Stimulated activated naive B cell treated with anti-CD40 and anti-IgM and Interleukin-4, amounts not matched to agents 10 μg/mL and 1 μg/mL and 100 μg/mL, for 72 hours (primary cell): Measurements from ENCODE around the gene PLEKHG2.

Experiments used
- ATAC-seq, 2 donors: fragments of 150-1000 bp; cut with Tn5 transposase; replicated peaks; 2 replicates each; pipeline ENCODE4 v1.10.0; 2021; ENCODE audit warnings: moderate library complexity in 1 of 2
- DNase-seq: peaks from one replicate; pipeline ENCODE4 v3.0.0; 2021
- H3K27ac Mint-ChIP-seq: one replicate; pipeline ENCODE4 v1.8.0; 2022; ENCODE audit warnings: mild to moderate bottlenecking, mixed read lengths
- H3K27me3 Mint-ChIP-seq, 2 donors: one replicate each; pipeline ENCODE4 v1.8.0; 2022; ENCODE audit warnings: mixed read lengths in 2 of 2
- H3K36me3 Mint-ChIP-seq, 2 donors: one replicate each; pipeline ENCODE4 v1.8.0; 2022; ENCODE audit warnings: mixed read lengths in 2 of 2, mild to moderate bottlenecking in 1 of 2
- H3K4me1 Mint-ChIP-seq, 2 donors: one replicate each; pipeline ENCODE4 v1.8.0; 2022; ENCODE audit warnings: mixed read lengths in 2 of 2, mild to moderate bottlenecking in 1 of 2
- H3K4me3 Mint-ChIP-seq, 2 donors: one replicate each; pipeline ENCODE4 v1.8.0; 2022; ENCODE audit warnings: mild to moderate bottlenecking in 2 of 2, mixed read lengths in 2 of 2, moderate library complexity in 1 of 2
- H3K9me3 Mint-ChIP-seq, 2 donors: one replicate each; pipeline ENCODE4 v1.8.0; 2022; ENCODE audit warnings: mixed read lengths in 2 of 2, mild to moderate bottlenecking in 1 of 2

Gene PLEKHG2

GRCh38 chr19:39406656-39407409 lies 5.6 kb upstream of the PLEKHG2 start, which contains the start of gene ZFP36:
TSS of gene ZFP36 (plus strand) at chr19:39406847. CDS start at chr19:39406905, 58 bp downstream.
- Mint-ChIP-seq H3K27ac (peak within 1 kb of the TSS; percentile 100), H3K27me3 (no peaks in the 10 kb centered on the region), H3K9me3 (no peaks in the 10 kb centered on the region), H3K4me3 (peak within 1 kb of the TSS; percentile 85 to 88), H3K36me3 (peaks cover 28 to 33% of the 10 kb centered on the region in 2 donors), H3K4me1 (peaks cover 51 to 86% of the 10 kb centered on the region in 2 donors)
- DNase-seq (peak; percentile 78), ATAC-seq (peak; percentile 30 to 34)

GRCh38 chr19:39407410-39407659 lies 5.1 kb upstream of the PLEKHG2 start:
- H3K27ac Mint-ChIP-seq = peak overlapping the region; percentile 99
- peak overlapping the region; percentile 85 to 88 for H3K4me3 Mint-ChIP-seq
- H3K4me1 Mint-ChIP-seq = peaks cover 49 to 86% of the 10 kb centered on the region in 2 donors
- no peaks in the 10 kb centered on the region for H3K9me3 Mint-ChIP-seq
- peaks cover 30 to 38% of the 10 kb centered on the region in 2 donors for H3K36me3 Mint-ChIP-seq
- DNase-seq = no peak
- no peak for ATAC-seq
- H3K27me3 Mint-ChIP-seq = peaks cover 0 to 4% of the 10 kb centered on the region in 2 donors

DNA sequence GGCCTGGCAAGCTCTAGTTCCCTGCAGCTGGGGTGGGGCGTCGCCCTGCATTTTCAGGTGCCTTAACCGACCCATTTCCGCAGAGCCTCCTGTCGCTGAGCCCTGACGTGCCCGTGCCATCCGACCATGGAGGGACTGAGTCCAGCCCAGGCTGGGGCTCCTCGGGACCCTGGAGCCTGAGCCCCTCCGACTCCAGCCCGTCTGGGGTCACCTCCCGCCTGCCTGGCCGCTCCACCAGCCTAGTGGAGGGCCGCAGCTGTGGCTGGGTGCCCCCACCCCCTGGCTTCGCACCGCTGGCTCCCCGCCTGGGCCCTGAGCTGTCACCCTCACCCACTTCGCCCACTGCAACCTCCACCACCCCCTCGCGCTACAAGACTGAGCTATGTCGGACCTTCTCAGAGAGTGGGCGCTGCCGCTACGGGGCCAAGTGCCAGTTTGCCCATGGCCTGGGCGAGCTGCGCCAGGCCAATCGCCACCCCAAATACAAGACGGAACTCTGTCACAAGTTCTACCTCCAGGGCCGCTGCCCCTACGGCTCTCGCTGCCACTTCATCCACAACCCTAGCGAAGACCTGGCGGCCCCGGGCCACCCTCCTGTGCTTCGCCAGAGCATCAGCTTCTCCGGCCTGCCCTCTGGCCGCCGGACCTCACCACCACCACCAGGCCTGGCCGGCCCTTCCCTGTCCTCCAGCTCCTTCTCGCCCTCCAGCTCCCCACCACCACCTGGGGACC lies 4.6 kb upstream of the PLEKHG2 start:
- DNase-seq = no peak
- Mint-ChIP-seq H3K9me3 (no peaks in the 10 kb centered on the region), H3K4me1 (peaks cover 44 to 82% of the 10 kb centered on the region in 2 donors), H3K36me3 (peaks cover 30 to 38% of the 10 kb centered on the region in 2 donors), H3K4me3 (peak overlapping the region; percentile 85 to 88), H3K27me3 (peaks cover 0 to 4% of the 10 kb centered on the region in 2 donors), H3K27ac (peak overlapping the region; percentile 99)
- no peak for ATAC-seq

DNA sequence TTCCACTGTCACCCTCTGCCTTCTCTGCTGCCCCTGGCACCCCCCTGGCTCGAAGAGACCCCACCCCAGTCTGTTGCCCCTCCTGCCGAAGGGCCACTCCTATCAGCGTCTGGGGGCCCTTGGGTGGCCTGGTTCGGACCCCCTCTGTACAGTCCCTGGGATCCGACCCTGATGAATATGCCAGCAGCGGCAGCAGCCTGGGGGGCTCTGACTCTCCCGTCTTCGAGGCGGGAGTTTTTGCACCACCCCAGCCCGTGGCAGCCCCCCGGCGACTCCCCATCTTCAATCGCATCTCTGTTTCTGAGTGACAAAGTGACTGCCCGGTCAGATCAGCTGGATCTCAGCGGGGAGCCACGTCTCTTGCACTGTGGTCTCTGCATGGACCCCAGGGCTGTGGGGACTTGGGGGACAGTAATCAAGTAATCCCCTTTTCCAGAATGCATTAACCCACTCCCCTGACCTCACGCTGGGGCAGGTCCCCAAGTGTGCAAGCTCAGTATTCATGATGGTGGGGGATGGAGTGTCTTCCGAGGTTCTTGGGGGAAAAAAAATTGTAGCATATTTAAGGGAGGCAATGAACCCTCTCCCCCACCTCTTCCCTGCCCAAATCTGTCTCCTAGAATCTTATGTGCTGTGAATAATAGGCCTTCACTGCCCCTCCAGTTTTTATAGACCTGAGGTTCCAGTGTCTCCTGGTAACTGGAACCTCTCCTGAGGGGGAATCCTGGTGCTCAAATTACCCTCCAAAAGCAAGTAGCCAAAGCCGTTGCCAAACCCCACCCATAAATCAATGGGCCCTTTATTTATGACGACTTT lies 3.9 kb upstream of the PLEKHG2 start:
- Mint-ChIP-seq H3K4me1 (peaks cover 43 to 77% of the 10 kb centered on the region in 2 donors), H3K36me3 (peaks cover 31 to 39% of the 10 kb centered on the region in 2 donors), H3K9me3 (no peaks in the 10 kb centered on the region), H3K27ac (peak overlapping the region; percentile 99), H3K4me3 (peak overlapping the region; percentile 85 to 88), H3K27me3 (peaks cover 0 to 4% of the 10 kb centered on the region in 2 donors)
- DNase-seq = no peak
- ATAC-seq = no peak

GRCh38 chr19:39409208-39410016 lies 3.1 kb upstream of the PLEKHG2 start:
- DNase-seq (peak; percentile 67), ATAC-seq (peak; percentile 2 to 8)
- Mint-ChIP-seq H3K27me3 (peaks cover 0 to 4% of the 10 kb centered on the region in 2 donors), H3K4me3 (peak overlapping the region; percentile 96 to 97), H3K27ac (peak overlapping the region; percentile 99), H3K36me3 (peaks cover 38 to 47% of the 10 kb centered on the region in 2 donors), H3K4me1 (peaks cover 45 to 77% of the 10 kb centered on the region in 2 donors), H3K9me3 (no peaks in the 10 kb centered on the region)

GRCh38 chr19:39410017-39410830 lies 2.2 kb upstream of the PLEKHG2 start:
- H3K27ac Mint-ChIP-seq = peak overlapping the region; percentile 99
- no peaks in the 10 kb centered on the region for H3K9me3 Mint-ChIP-seq
- H3K36me3 Mint-ChIP-seq = peaks cover 40 to 55% of the 10 kb centered on the region in 2 donors
- H3K4me3 Mint-ChIP-seq = peak overlapping the region; percentile 96 to 97
- peak; percentile 78 for DNase-seq
- H3K4me1 Mint-ChIP-seq = peaks cover 49 to 77% of the 10 kb centered on the region in 2 donors
- H3K27me3 Mint-ChIP-seq = peaks cover 0 to 4% of the 10 kb centered on the region in 2 donors
- peak; percentile 41 to 44 for ATAC-seq

DNA sequence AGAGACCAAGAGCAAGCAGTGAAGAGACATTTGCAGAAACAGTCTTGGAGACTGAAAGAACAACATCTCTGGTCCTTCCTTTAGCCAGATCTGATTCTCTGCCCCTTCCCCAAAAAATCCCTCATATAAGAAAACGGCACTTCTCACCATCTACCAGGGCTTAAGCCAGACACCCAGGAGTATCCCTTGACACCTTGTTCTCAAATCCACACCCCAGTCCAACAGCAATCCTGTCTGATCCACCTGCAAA lies 1.7 kb upstream of the PLEKHG2 start:
- H3K4me1 Mint-ChIP-seq = peaks cover 49 to 74% of the 10 kb centered on the region in 2 donors
- no peak for DNase-seq
- peaks cover 0 to 4% of the 10 kb centered on the region in 2 donors for H3K27me3 Mint-ChIP-seq
- H3K27ac Mint-ChIP-seq = peak overlapping the region; percentile 99
- no peak for ATAC-seq
- no peaks in the 10 kb centered on the region for H3K9me3 Mint-ChIP-seq
- peak overlapping the region; percentile 96 to 97 for H3K4me3 Mint-ChIP-seq
- peaks cover 40 to 59% of the 10 kb centered on the region in 2 donors for H3K36me3 Mint-ChIP-seq

- Mint-ChIP-seq H3K27ac (peak overlapping the region; percentile 99), H3K36me3 (peaks cover 40 to 59% of the 10 kb centered on the region in 2 donors), H3K9me3 (no peaks in the 10 kb centered on the region), H3K27me3 (peaks cover 0 to 4% of the 10 kb centered on the region in 2 donors), H3K4me1 (peaks cover 47 to 69% of the 10 kb centered on the region in 2 donors), H3K4me3 (peak overlapping the region; percentile 96 to 97)
- no peak for DNase-seq
- no peak for ATAC-seq
Observed at GRCh38 chr19:39411081-39411831, 1.2 kb upstream of the PLEKHG2 start.

DNA sequence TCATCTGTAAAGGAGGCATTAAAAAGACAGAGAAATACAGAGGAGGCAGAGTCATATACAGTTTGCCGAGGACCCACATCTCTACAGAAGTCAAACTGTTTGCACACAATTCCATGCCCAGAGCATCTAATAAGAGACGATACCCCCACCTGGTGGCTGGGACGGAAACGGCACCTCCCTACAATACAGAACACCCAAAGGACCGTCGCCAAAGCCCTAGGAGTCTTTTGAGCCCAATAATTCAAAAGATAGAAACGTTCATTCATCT lies 703 bp upstream of the PLEKHG2 start:
- ATAC-seq (peak; percentile 47 to 51), DNase-seq (peak; percentile 80)
- Mint-ChIP-seq H3K4me1 (peaks cover 47 to 65% of the 10 kb centered on the region in 2 donors), H3K36me3 (peaks cover 39 to 58% of the 10 kb centered on the region in 2 donors), H3K27ac (peak overlapping the region; percentile 99), H3K9me3 (no peaks in the 10 kb centered on the region), H3K27me3 (peaks cover 0 to 4% of the 10 kb centered on the region in 2 donors), H3K4me3 (peak overlapping the region; percentile 96 to 97)

DNA sequence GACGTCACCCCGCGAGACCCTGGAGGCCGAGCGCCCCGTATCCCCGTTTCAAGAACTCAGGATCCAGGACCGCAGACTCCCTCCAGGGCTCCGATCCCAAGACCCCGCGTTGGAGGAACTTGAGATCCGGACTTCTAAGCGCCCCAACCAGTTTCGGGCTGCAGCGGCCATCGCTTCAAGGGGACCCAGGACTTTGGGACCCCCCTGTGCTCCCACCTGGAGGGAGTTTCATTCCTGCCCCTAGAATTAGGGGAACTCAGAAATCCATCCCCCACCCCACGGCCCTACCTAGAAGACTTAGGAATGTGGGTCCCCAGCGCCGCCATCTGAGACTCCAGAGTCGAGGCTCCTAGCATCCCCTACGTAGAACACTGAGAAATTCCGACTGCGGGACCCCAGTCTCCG lies 400 bp downstream of the PLEKHG2 start:
- DNase-seq (no peak), ATAC-seq (no peak)
- H3K27ac Mint-ChIP-seq = peak overlapping the region; percentile 99
- H3K4me3 Mint-ChIP-seq = peak overlapping the region; percentile 96 to 97
- no peaks in the 10 kb centered on the region for H3K9me3 Mint-ChIP-seq
- H3K36me3 Mint-ChIP-seq = peaks cover 28 to 57% of the 10 kb centered on the region in 2 donors
- peaks cover 0 to 4% of the 10 kb centered on the region in 2 donors for H3K27me3 Mint-ChIP-seq
- peaks cover 53 to 67% of the 10 kb centered on the region in 2 donors for H3K4me1 Mint-ChIP-seq

DNA sequence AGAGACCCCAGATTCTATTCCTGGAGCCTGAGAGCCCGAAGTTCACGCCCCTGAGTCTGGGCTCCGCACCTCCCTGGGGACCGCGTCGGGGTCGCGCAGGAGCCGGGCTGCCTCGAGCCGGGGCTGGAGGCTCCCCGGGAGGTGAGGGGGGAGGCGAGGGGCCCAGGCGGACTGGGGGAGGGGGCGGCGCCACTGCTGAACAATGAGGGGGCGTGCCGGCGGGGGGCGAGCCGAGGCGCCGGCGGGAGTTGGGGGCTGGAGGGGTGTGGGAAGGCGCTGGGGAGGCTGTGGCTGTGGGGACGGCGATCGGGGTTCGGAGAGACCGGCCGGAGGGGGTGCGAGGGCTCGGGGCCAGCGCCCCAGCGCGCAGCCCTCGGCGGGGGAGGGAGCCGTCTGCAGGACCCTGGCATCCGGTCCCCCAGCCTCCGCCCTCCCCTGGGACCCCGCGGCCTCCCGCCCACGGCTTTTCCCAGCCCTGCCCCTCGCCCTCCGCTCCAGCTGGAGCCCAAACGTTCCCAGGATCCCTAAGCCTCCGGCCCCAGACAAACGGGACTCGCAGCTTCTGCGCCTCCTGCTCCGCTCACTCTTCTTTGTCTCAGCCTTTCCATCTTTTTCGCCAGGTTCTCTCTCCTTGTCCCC lies 922 bp downstream of the PLEKHG2 start:
- Mint-ChIP-seq H3K27ac (peak overlapping the region; percentile 99), H3K27me3 (peaks cover 0 to 4% of the 10 kb centered on the region in 2 donors), H3K4me1 (peaks cover 50 to 65% of the 10 kb centered on the region in 2 donors), H3K9me3 (no peaks in the 10 kb centered on the region), H3K36me3 (peaks cover 23 to 55% of the 10 kb centered on the region in 2 donors), H3K4me3 (peak overlapping the region; percentile 96 to 97)
- no peak for ATAC-seq
- DNase-seq = no peak

DNA sequence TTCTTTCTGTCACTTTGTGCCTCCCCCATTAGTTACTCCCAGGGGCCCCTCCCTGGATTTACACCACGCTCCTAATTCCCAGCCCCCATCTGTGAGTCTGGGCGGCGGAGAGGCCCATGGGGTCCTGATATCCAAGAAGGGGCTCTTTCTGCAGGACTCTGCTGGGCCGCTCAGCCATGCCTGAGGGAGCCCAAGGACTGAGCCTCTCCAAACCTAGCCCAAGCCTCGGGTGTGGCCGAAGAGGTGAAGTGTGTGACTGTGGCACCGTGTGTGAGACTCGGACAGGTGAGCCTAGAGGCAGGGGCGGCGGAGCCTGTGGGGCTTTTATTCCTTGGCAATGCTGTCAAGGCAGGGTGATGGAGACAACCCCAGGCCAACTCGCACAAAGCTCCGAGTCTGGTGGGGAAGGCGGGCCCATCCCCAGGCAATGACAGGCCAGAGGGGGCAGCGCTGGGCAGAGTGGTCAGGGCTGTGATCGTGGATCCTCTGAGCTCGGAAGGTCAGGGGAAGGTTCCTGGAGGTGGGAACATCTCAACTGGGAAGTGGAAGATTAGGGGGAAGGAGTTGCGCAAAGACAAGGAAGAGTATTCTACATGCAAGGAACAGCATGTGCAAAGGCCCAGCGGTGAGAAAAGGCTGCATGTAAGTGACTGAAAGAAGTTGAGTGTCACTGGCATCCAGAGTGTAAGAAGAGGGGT lies 1.6 kb downstream of the PLEKHG2 start:
- no peak for ATAC-seq
- Mint-ChIP-seq H3K27me3 (peaks cover 0 to 4% of the 10 kb centered on the region in 2 donors), H3K9me3 (no peaks in the 10 kb centered on the region), H3K4me3 (peak overlapping the region; percentile 96 to 97), H3K36me3 (peaks cover 20 to 54% of the 10 kb centered on the region in 2 donors), H3K4me1 (peaks cover 45 to 58% of the 10 kb centered on the region in 2 donors), H3K27ac (peak overlapping the region; percentile 93)
- no peak for DNase-seq
